HepG2 (cell line): ENCODE measurements around the gene EARS2. TPM values are rescaled to one million over a fixed set of nuclear protein-coding genes. Genes with fewer than 3 reads are reported as not detected.

Experiments used
- CBX1 ChIP-seq: IDR thresholded peaks from one replicate; pipeline ENCODE4 v1.6.1; 2016; ENCODE audit warnings: antibody characterized with exemption, low read depth
- DMAP1 ChIP-seq: IDR thresholded peaks from 2 replicates; pipeline ENCODE4 v1.6.1; 2016
- ETV5 ChIP-seq: IDR thresholded peaks from 2 replicates; pipeline ENCODE4 v1.6.1; 2018; ENCODE audit warnings: missing biosample characterization, missing genetic modification reagents, inconsistent platforms, borderline replicate concordance
- FOSL2 ChIP-seq: sonication (generic); formaldehyde crosslinking; IDR thresholded peaks from 2 replicates; pipeline ENCODE4 v1.4.0; 2020; ENCODE audit warnings: missing genetic modification reagents
- FOXJ3 ChIP-seq: sonication (generic); formaldehyde crosslinking; IDR thresholded peaks from 2 replicates; pipeline ENCODE4 v1.4.0; 2020; ENCODE audit warnings: missing genetic modification reagents, mild to moderate bottlenecking, borderline replicate concordance
- HMG20A ChIP-seq: IDR thresholded peaks from 2 replicates; pipeline ENCODE4 v1.6.1; 2016; ENCODE audit warnings: borderline replicate concordance
- HMGA1 ChIP-seq: sonication (generic); formaldehyde crosslinking; conservative IDR thresholded peaks from 2 replicates; pipeline ENCODE4 v1.4.0; 2020; ENCODE audit warnings: missing genetic modification reagents
- MIER2 ChIP-seq: IDR thresholded peaks from 2 replicates; pipeline ENCODE4 v1.6.1; 2016; ENCODE audit warnings: missing biosample characterization, missing genetic modification reagents
- NFE2L1 ChIP-seq: sonication (generic); formaldehyde crosslinking; IDR thresholded peaks from 2 replicates; pipeline ENCODE4 v1.4.0; 2020; ENCODE audit warnings: missing genetic modification reagents, mild to moderate bottlenecking, borderline replicate concordance
- NFIC ChIP-seq: IDR thresholded peaks from 2 replicates; pipeline ENCODE4 v1.6.1; 2012; ENCODE audit warnings: mild to moderate bottlenecking, low read length, inconsistent platforms
- NFYC ChIP-seq: IDR thresholded peaks from 2 replicates; pipeline ENCODE4 v1.6.1; 2016; ENCODE audit warnings: missing genetic modification reagents, missing compliant biosample characterization
- RBAK ChIP-seq: sonication (generic); formaldehyde crosslinking; IDR thresholded peaks from 2 replicates; pipeline ENCODE4 v1.5.1; 2020; ENCODE audit warnings: mild to moderate bottlenecking, missing genetic modification reagents
- SMARCE1 ChIP-seq: fragments of 450-650 bp; IDR thresholded peaks from 2 replicates; pipeline ENCODE4 v1.6.1; 2017; ENCODE audit warnings: borderline replicate concordance
- SNAI1 ChIP-seq: sonication (generic); formaldehyde crosslinking; IDR thresholded peaks from 2 replicates; pipeline ENCODE4 v1.5.0; 2020; ENCODE audit warnings: mild to moderate bottlenecking, missing genetic modification reagents, borderline replicate concordance
- SPEN ChIP-seq: sonication (generic); formaldehyde crosslinking; IDR thresholded peaks from 2 replicates; pipeline ENCODE4 v1.5.1; 2020; ENCODE audit warnings: low read depth, mild to moderate bottlenecking, missing genetic modification reagents
- SSRP1 ChIP-seq: IDR thresholded peaks from 2 replicates; pipeline ENCODE4 v1.6.1; 2016; ENCODE audit warnings: control low read depth
- TEAD3 ChIP-seq: optimal IDR thresholded peaks from 2 replicates; pipeline ENCODE3; 2016; ENCODE audit warnings: borderline replicate concordance
- ZNF451 ChIP-seq: sonication (generic); formaldehyde crosslinking; IDR thresholded peaks from 2 replicates; pipeline ENCODE4 v1.5.0; 2020; ENCODE audit warnings: mild to moderate bottlenecking, missing genetic modification reagents
- ZNF598 ChIP-seq: sonication (generic); formaldehyde crosslinking; IDR thresholded peaks from 2 replicates; pipeline ENCODE4 v1.5.1; 2020; ENCODE audit warnings: mild to moderate bottlenecking, missing genetic modification reagents, borderline replicate concordance
- ZNF607 ChIP-seq: sonication (generic); formaldehyde crosslinking; IDR thresholded peaks from 2 replicates; pipeline ENCODE4 v1.5.1; 2020; ENCODE audit warnings: missing genetic modification reagents, mild to moderate bottlenecking, borderline replicate concordance
- ZNF761 ChIP-seq: sonication (generic); formaldehyde crosslinking; conservative IDR thresholded peaks from 2 replicates; pipeline ENCODE4 v1.4.0; 2020; ENCODE audit warnings: mild to moderate bottlenecking, missing genetic modification reagents
- ZZZ3 ChIP-seq: sonication (generic); formaldehyde crosslinking; IDR thresholded peaks from 2 replicates; pipeline ENCODE4 v1.4.0; 2020; ENCODE audit warnings: missing genetic modification reagents, mild to moderate bottlenecking, borderline replicate concordance
- polyA plus RNA-seq, 8 experiments: library from polyadenylated mRNA; depleted of rRNA in 3 of 8; stranded (reverse) in 7 of 8; unstranded in 1 of 8; fragments of >200 nt; fragmentation: Illumina TruSeq in 4 of 8; extraction: Trizol in 4 of 8; gene quantifications; 2 replicates each; pipeline versions ENCODE4 v1.2.1 to v1.2.3, GENCODE V29; 2011 to 2016; ENCODE audit warnings: low read depth in 4 of 8, missing spikeins in 1 of 8, mixed read lengths in 1 of 8; ENCODE audit not compliant: insufficient read depth in 1 of 8
- total RNA-seq, 5 experiments: library from RNA; depleted of rRNA; stranded (reverse); fragments of >200 nt; fragmentation: Illumina TruSeq; extraction: Trizol; gene quantifications; 2 replicates each; pipeline ENCODE4 v1.2.3, GENCODE V29; 2016; ENCODE audit warnings: low read depth in 1 of 5
- TF ChIP-seq, protein P1 (sequence below): sonication (generic); formaldehyde crosslinking; IDR thresholded peaks from 2 replicates; pipeline ENCODE4 v1.8.1; 2023; ENCODE audit warnings: missing genetic modification reagents, mild to moderate bottlenecking, borderline replicate concordance
- TF ChIP-seq, protein P2 (sequence below): IDR thresholded peaks from 2 replicates; pipeline ENCODE4 v1.6.1; 2016; ENCODE audit warnings: mild to moderate bottlenecking, missing biosample characterization, missing genetic modification reagents
- TF ChIP-seq, protein P3 (sequence below): sonication (generic); formaldehyde crosslinking; IDR thresholded peaks from 2 replicates; pipeline ENCODE4 v1.4.0; 2020; ENCODE audit warnings: mild to moderate bottlenecking, missing genetic modification reagents
- TF ChIP-seq, protein P4 (sequence below): sonication (generic); formaldehyde crosslinking; IDR thresholded peaks from 2 replicates; pipeline ENCODE4 v1.9.0; 2021; ENCODE audit warnings: missing genetic modification reagents, mild to moderate bottlenecking, borderline replicate concordance
- TF ChIP-seq, protein P5 (sequence below): sonication (generic); formaldehyde crosslinking; IDR thresholded peaks from 2 replicates; pipeline ENCODE4 v1.4.0; 2020; ENCODE audit warnings: missing genetic modification reagents, mild to moderate bottlenecking, borderline replicate concordance

The EARS2 gene
- total and polyA plus RNA-seq, 2 of the 13 experiments (the other 11 are each of a cell fraction or from before 2014, with no cell fraction given) = 49.4 to 80.4 TPM

DNA sequence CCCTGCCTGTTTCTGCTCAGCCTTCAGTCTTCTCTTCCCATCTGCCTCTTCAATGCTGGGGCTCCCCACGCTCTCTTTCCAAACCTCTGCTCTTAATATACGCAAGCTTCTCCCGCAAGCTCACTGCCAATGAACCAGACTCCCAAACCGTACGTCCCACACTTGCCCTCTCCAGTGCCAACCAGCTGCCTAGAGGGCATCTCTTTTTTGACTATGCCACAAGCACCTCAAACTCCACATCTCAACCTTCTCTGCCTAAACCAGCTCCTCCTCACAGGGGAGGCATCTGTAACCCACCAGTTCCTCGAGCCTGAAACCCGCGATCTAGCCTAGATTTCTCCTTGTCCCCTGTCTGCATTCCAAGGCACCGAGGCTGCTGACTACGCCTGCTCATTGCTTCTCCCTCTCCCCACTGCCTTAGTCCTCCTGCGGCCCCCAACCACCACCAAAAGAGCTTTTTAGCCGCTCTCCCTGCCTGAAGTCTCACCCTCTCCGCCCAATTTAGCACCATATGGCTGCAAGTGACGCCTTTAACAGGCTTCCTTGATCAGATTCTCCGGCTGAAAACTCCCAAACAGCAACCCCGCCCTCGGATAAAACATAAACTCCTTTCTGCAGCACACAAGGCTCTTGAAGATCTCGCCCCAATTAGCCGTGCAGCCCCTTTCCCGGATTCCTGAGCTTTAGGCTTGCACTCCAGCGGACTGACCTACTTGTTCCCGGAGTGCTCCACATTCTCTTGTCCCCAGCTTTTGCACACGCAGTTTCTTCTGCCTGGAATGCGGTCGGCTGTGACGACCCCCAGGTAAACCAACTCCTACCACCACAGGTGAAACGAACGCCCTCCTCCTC lies 48.3 kb downstream of the EARS2 start (continued):
- TF ChIP-seq NFE2L1 = no peak
- no peak for TF ChIP-seq SMARCE1
- TF ChIP-seq SPEN (CRISPR knock-in tag) = no peak
- no peak for TF ChIP-seq RBAK (CRISPR knock-in tag)
- no peak for TF ChIP-seq ETV5 (CRISPR knock-in tag)
- peak; percentile 57; the same call in 1 of the 2 replicates for TF ChIP-seq ZNF607 (CRISPR knock-in tag)
- no peak for TF ChIP-seq FOSL2 (CRISPR knock-in tag)
- TF ChIP-seq, protein P1, sequence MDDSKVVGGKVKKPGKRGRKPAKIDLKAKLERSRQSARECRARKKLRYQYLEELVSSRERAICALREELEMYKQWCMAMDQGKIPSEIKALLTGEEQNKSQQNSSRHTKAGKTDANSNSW (CRISPR knock-in tag) = no peak
- TF ChIP-seq DMAP1 (CRISPR knock-in tag) = no peak
- no peak for TF ChIP-seq MIER2 (CRISPR knock-in tag)
- no peak for TF ChIP-seq ZNF451 (CRISPR knock-in tag)
- TF ChIP-seq ZZZ3 (CRISPR knock-in tag) = peak; percentile 10; the same call in 1 of the 2 replicates
- TF ChIP-seq HMGA1 (CRISPR knock-in tag) = no peak; the same call in 1 of the 2 replicates
- no peak for TF ChIP-seq SNAI1 (CRISPR knock-in tag)
- no peak for TF ChIP-seq HMG20A (CRISPR knock-in tag)
- TF ChIP-seq SSRP1 = 0 out of 2 replicates have a peak, but pooled peaks have one; percentile 69
- no peak for TF ChIP-seq NFYC (CRISPR knock-in tag)
- TF ChIP-seq FOXJ3 (CRISPR knock-in tag) = no peak
- TF ChIP-seq NFIC = no peak
- peak; percentile 77; the same call in 1 of the 2 replicates for TF ChIP-seq ZNF598
- TF ChIP-seq CBX1 = no peak
- TF ChIP-seq, protein P2, sequence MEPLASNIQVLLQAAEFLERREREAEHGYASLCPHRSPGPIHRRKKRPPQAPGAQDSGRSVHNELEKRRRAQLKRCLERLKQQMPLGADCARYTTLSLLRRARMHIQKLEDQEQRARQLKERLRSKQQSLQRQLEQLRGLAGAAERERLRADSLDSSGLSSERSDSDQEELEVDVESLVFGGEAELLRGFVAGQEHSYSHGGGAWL (CRISPR knock-in tag) = no peak
- 0 out of 2 replicates have a peak, but pooled peaks have one; percentile 17 for TF ChIP-seq ZNF761
- TF ChIP-seq, protein P3, sequence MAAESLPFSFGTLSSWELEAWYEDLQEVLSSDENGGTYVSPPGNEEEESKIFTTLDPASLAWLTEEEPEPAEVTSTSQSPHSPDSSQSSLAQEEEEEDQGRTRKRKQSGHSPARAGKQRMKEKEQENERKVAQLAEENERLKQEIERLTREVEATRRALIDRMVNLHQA = no peak
- TF ChIP-seq, protein P4, sequence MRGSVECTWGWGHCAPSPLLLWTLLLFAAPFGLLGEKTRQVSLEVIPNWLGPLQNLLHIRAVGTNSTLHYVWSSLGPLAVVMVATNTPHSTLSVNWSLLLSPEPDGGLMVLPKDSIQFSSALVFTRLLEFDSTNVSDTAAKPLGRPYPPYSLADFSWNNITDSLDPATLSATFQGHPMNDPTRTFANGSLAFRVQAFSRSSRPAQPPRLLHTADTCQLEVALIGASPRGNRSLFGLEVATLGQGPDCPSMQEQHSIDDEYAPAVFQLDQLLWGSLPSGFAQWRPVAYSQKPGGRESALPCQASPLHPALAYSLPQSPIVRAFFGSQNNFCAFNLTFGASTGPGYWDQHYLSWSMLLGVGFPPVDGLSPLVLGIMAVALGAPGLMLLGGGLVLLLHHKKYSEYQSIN (CRISPR knock-in tag) = no peak
- TF ChIP-seq, protein P5, sequence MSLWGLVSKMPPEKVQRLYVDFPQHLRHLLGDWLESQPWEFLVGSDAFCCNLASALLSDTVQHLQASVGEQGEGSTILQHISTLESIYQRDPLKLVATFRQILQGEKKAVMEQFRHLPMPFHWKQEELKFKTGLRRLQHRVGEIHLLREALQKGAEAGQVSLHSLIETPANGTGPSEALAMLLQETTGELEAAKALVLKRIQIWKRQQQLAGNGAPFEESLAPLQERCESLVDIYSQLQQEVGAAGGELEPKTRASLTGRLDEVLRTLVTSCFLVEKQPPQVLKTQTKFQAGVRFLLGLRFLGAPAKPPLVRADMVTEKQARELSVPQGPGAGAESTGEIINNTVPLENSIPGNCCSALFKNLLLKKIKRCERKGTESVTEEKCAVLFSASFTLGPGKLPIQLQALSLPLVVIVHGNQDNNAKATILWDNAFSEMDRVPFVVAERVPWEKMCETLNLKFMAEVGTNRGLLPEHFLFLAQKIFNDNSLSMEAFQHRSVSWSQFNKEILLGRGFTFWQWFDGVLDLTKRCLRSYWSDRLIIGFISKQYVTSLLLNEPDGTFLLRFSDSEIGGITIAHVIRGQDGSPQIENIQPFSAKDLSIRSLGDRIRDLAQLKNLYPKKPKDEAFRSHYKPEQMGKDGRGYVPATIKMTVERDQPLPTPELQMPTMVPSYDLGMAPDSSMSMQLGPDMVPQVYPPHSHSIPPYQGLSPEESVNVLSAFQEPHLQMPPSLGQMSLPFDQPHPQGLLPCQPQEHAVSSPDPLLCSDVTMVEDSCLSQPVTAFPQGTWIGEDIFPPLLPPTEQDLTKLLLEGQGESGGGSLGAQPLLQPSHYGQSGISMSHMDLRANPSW (CRISPR knock-in tag) = no peak
- TF ChIP-seq TEAD3 (CRISPR knock-in tag) = peak; percentile 86
